Prostate gland (tissue), 2 donors: Measurements from ENCODE around the gene FCRLA. TPM values are rescaled to one million over a fixed set of nuclear protein-coding genes. Genes with fewer than 3 reads are reported as not detected.

Experiments used
- DNase-seq: peaks from one replicate; pipeline ENCODE4 v3.0.0-alpha.2; 2019; ENCODE audit warnings: low spot score
- H3K27ac ChIP-seq, 2 donors: fragments of 200-600 bp; sonication (generic); 2 replicates each; pipeline ENCODE4 v1.5.1; 2017 to 2019
- H3K27me3 ChIP-seq: fragments of 200-600 bp; sonication (generic); replicated peaks from 2 replicates; pipeline ENCODE4 v1.5.1; 2019; ENCODE audit not compliant: insufficient read depth
- H3K36me3 ChIP-seq, 2 donors: fragments of 200-600 bp; sonication (generic); 1 replicate in 1 of 2; 2 replicates in 1 of 2; pipeline versions ENCODE4 v1.5.1 to v1.8.1; 2017 to 2019
- H3K4me1 ChIP-seq: fragments of 200-600 bp; sonication (generic); replicated peaks from 2 replicates; pipeline ENCODE4 v1.5.1; 2019
- H3K4me3 ChIP-seq, 2 donors: fragments of 200-600 bp; sonication (generic); 2 replicates each; pipeline ENCODE4 v1.5.1; 2017 to 2019
- H3K9me3 ChIP-seq: fragments of 200-600 bp; sonication (generic); 2 replicates; pipeline ENCODE4 v1.5.1; 2017
- POLR2A ChIP-seq: fragments of 450-650 bp; IDR thresholded peaks from one replicate; pipeline ENCODE4 v1.6.1; 2016; ENCODE audit warnings: antibody characterized with exemption, mild to moderate bottlenecking
- POLR2AphosphoS5 ChIP-seq: sonication (generic); formaldehyde crosslinking; IDR thresholded peaks from one replicate; pipeline ENCODE4 v1.6.1; 2017; ENCODE audit warnings: antibody characterized with exemption
- WGBS: methylation state at CpG from one replicate; pipeline ENCODE4 v1.1.5; 2018; 5-methylcytosine and 5-hydroxymethylcytosine counted together
- intact Hi-C: fragments of 100-400 bp; cut with DNase I; formaldehyde crosslinking; loops from one replicate; pipeline ENCODE4 v1.14.2; 2022
- total RNA-seq, 2 donors: library from RNA; depleted of rRNA; stranded (reverse); fragments of >200 nt; gene quantifications; one replicate each; pipeline ENCODE4 v1.1.0, GENCODE V29; 2016
- TF ChIP-seq, protein P1 (sequence below), 4 experiments: fragments of 200-600 bp in 2 of 4; fragments of 450-650 bp in 2 of 4; sonication (generic) in 2 of 4; IDR thresholded peaks; 1 replicate in 3 of 4; 2 replicates in 1 of 4; pipeline ENCODE4 v1.5.1; 2016 to 2019; ENCODE audit warnings: antibody characterized with exemption in 4 of 4, mild to moderate bottlenecking in 2 of 4, moderate library complexity in 2 of 4

Gene FCRLA
- total RNA-seq, 2 donors from 2014 or later = not detected

DNA sequence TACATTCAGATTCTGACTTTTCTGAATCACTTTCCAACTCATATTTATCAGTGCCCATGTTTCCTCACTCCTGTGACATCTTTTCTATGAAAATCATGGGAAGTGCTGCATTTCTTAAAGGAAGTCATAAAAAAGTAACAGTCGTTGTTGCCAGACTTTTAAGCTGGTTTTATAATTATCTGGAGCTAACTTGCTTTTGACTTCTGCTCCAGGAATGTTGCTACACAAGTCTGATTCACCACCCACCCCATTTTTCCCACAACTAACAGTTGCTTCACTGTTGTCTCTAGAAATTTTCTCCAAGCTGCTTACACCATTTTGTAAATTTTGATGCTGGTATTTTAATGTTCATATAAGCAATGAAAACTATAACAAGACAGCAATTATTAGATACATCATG is 26.5 kb downstream of the FCRLA start:
- Histone ChIP-seq H3K4me1 (no peaks in the 10 kb centered on the region), H3K27ac (no peak overlapping the region), H3K27me3 (no peaks in the 10 kb centered on the region), H3K36me3 (no peaks in the 10 kb centered on the region), H3K9me3 (no peaks in the 10 kb centered on the region), H3K4me3 (no peak overlapping the region)
- DNase-seq = no peak
- intact Hi-C loops = no loop called here
- TF ChIP-seq POLR2A (no peak), POLR2AphosphoS5 (peak; percentile 26)
- WGBS = 3% methylated on average over 1 of the region's 1 CpG

DNA sequence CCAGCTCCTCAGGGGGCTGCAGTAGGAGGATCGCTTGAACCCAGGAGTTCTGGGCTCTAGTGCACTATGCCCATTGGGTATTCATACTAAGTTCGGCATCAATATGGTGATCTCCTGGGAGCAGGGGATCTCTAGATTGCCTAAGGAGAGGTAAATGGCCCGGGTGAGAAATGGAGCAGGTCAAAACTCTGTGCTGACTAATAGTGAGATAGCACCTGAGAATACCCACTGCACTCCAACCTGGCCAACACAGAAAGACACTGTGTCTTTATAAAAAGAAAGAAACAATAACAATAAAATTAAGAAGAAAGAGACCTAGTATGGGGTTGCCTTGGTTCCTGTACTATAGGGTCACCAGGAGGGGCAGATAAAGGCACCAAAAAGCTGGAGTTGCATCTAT is 28.8 kb downstream of the FCRLA start:
- H3K9me3 ChIP-seq = no peaks in the 10 kb centered on the region
- no peak for TF ChIP-seq POLR2AphosphoS5
- TF ChIP-seq, protein P1, sequence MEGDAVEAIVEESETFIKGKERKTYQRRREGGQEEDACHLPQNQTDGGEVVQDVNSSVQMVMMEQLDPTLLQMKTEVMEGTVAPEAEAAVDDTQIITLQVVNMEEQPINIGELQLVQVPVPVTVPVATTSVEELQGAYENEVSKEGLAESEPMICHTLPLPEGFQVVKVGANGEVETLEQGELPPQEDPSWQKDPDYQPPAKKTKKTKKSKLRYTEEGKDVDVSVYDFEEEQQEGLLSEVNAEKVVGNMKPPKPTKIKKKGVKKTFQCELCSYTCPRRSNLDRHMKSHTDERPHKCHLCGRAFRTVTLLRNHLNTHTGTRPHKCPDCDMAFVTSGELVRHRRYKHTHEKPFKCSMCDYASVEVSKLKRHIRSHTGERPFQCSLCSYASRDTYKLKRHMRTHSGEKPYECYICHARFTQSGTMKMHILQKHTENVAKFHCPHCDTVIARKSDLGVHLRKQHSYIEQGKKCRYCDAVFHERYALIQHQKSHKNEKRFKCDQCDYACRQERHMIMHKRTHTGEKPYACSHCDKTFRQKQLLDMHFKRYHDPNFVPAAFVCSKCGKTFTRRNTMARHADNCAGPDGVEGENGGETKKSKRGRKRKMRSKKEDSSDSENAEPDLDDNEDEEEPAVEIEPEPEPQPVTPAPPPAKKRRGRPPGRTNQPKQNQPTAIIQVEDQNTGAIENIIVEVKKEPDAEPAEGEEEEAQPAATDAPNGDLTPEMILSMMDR (IDR thresholded peaks at IDR 0.05) = no peak
- TF ChIP-seq POLR2A = no peak
- 93% methylated on average over 3 of the region's 3 CpGs for WGBS
- no peak overlapping the region for H3K4me3 ChIP-seq
- no peaks in the 10 kb centered on the region for H3K36me3 ChIP-seq
- no peak overlapping the region for H3K27ac ChIP-seq
- no peak for DNase-seq
- no peaks in the 10 kb centered on the region for H3K4me1 ChIP-seq
- no peaks in the 10 kb centered on the region for H3K27me3 ChIP-seq
- intact Hi-C loops = no loop called here

DNA sequence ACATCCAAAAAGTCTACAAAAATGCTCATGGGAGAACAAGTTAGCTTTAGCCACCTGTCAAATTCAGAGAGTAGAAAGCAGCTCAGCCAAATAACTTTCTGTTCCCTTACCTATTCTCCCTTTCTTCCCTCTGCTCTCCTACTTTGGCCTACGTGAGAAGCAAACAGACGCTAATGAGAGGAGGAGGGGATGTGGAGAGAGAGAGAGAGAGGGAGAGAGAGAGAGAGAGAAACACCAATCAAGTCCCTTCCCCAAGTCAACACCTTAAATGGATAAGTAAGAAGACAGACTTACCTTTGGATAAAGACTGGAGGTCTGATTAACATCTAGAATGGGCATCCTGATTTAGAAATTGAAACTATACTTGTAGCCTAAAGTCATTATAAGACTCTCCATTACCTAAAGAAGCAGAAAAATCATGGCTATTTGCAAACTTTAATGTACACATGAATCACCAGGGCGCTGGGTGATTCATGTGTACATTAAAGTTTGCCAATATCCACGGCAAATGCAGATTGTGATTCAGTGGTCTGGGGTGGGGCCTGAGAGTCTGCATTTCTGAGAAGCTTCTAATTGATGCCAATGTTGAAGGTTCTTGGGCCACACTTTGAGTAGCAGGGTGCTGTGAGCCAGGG is 29.4 kb downstream of the FCRLA start:
- H3K36me3 ChIP-seq = no peaks in the 10 kb centered on the region
- no peak for TF ChIP-seq POLR2A
- no peak for TF ChIP-seq POLR2AphosphoS5
- TF ChIP-seq, protein P1 (IDR thresholded peaks at IDR 0.05) = no peak
- 60% methylated on average over 4 of the region's 4 CpGs for WGBS
- no peak for DNase-seq
- H3K9me3 ChIP-seq = no peaks in the 10 kb centered on the region
- H3K27ac ChIP-seq = no peak overlapping the region
- no peaks in the 10 kb centered on the region for H3K4me1 ChIP-seq
- H3K4me3 ChIP-seq = no peak overlapping the region
- H3K27me3 ChIP-seq = no peaks in the 10 kb centered on the region
- intact Hi-C loops = no loop called here

GRCh38 chr1:161737625-161738024 is 30.6 kb downstream of the FCRLA start:
- H3K27ac ChIP-seq = no peak overlapping the region
- no peaks in the 10 kb centered on the region for H3K9me3 ChIP-seq
- 47% methylated on average over 2 of the region's 2 CpGs for WGBS
- no peaks in the 10 kb centered on the region for H3K27me3 ChIP-seq
- no peak for DNase-seq
- H3K36me3 ChIP-seq = no peaks in the 10 kb centered on the region
- TF ChIP-seq, protein P1 (IDR thresholded peaks at IDR 0.05) = no peak
- no peaks in the 10 kb centered on the region for H3K4me1 ChIP-seq
- intact Hi-C loops = no loop called here
- no peak overlapping the region for H3K4me3 ChIP-seq

GRCh38 chr1:161738627-161739287 is 31.7 kb downstream of the FCRLA start:
- 74% methylated on average over 4 of the region's 4 CpGs for WGBS
- no peak for DNase-seq
- H3K27ac ChIP-seq = no peak overlapping the region
- TF ChIP-seq POLR2AphosphoS5 (no peak), POLR2A (no peak)
- TF ChIP-seq, protein P1 (IDR thresholded peaks at IDR 0.05) = peak in 2 of 4 experiments; percentile 23 to 24
- H3K4me3 ChIP-seq = no peak overlapping the region
- H3K27me3 ChIP-seq = no peaks in the 10 kb centered on the region
- no peaks in the 10 kb centered on the region for H3K9me3 ChIP-seq
- H3K36me3 ChIP-seq = no peaks in the 10 kb centered on the region
- no peaks in the 10 kb centered on the region for H3K4me1 ChIP-seq
- intact Hi-C loops = no loop called here
